ENCODE data around the gene TSEN54.

The TSEN54 gene

GRCh38 chr17:75489511-75489955 is 26.8 kb upstream of the TSEN54 start:
- DNase-seq = no peak

DNA sequence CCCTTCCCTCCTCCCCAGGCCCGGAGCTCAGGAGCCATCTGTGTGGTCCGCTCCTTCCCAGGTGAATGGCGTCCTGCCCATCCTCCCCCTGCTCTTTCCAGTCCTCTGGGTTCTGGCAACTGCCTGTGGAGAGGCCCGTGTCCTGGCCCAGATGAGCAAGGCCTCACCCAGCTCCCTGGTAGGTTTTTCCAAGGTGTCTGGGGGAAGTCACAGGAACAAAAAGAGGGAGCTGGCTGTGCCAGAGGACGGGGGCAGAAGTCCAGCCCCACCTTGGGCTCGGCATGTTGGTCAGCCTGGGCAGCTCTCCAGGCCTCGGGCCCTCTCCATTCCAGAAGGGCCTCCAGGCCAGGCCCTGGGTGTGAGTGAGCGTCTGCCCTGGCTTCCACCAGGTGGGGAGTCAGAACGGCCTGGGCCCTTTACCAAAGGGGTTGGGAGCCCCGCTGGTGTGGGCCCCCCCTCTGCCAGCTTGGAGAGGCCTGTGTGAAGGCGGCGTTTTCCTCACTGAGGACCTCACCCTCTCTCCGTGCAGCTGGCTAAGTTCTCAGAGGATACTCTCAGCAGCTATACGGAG is 26.1 kb upstream of the TSEN54 start:
- DNase-seq = no peak

- no peak for DNase-seq
Observed at GRCh38 chr17:75490953-75491649, 25.2 kb upstream of the TSEN54 start.

GRCh38 chr17:75491680-75492079 is 24.6 kb upstream of the TSEN54 start:
- no peak for DNase-seq

- DNase-seq = no peak
Observed at GRCh38 chr17:75492555-75493168, 23.7 kb upstream of the TSEN54 start.

- DNase-seq = no peak
Observed at GRCh38 chr17:75493476-75494129, 22.7 kb upstream of the TSEN54 start.

DNA sequence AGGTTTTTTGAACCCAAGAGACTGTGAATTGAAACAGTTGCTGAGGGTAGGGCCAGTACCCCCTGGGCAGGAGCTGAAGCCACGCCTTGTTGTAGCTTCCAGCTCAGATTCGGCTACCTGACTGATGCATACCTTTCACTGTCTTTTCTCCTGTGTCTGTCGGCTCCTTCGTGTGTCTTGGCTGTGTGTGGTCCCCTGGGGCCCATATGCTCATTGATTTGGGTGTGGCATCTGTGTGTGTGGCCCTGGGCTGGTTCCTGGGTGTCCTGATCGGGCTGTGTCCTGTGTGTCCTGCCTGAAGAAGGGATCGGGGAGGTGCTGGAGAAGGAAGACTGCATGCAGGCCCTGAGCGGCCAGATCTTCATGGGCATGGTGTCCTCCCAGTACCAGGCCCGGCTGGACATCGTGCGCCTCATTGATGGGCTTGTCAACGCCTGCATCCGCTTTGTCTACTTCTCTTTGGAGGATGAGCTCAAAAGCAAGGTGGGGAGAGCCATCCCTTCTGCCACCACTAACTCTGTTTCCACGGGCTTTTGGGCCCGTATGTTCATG is 21.9 kb upstream of the TSEN54 start:
- DNase-seq = no peak

GRCh38 chr17:75496005-75496404 is 20.3 kb upstream of the TSEN54 start:
- DNase-seq = no peak

DNA sequence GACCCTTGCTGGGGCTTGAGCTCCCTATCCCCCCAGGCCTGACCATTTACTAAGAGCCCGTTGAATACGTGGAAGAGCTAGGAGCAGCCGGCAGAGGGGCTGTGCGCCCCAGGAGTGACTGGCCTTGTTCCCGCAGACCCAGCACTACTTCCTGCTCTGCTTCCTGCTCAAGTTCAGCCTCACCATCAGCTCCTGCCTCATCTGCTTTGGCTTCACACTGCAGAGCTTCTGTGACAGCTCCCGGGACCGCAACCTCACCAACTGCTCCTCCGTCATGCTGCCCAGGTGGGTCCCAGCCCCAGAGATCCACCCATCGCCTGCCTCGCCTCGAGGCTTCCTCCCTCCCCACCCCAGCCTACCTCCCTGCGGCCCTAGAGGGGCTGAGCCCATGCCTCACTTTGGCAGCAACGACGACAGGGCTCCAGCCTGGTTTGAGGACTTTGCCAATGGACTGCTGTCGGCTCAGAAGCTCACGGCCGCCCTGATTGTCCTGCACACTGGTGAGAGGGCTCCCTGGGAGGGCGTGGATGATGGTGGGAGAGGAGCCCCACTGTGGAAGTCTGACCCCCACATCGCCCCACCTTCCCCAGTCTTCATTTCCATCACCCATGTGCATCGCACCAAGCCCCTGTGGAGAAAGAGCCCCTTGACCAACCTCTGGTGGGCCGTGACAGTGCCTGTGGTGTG is 18.1 kb upstream of the TSEN54 start:
- DNase-seq = no peak

DNA sequence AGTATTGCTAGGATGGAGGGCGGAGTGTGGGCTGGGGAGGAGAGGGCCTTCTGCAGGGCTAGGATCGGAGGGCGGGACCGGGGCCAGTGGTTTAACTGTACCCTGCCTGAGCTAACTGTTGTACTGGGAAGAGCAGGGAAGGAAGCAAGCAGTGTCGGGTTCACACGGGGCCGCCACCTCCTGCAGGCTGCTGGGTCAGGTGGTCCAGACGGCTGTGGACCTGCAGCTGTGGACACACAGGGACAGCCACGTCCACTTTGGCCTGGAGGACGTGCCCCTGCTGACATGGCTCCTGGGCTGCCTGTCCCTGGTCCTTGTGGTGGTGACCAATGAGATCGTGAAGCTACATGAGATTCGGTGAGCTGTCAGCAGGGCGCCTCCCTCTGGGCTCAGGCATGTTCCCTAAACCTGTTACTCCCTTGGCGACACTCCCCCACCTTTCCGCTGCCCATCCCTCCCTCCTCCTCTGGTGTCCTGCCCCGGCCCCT is 17.6 kb upstream of the TSEN54 start:
- no peak for DNase-seq

- DNase-seq = no peak
Observed at GRCh38 chr17:75499313-75500022, 16.9 kb upstream of the TSEN54 start.

DNA sequence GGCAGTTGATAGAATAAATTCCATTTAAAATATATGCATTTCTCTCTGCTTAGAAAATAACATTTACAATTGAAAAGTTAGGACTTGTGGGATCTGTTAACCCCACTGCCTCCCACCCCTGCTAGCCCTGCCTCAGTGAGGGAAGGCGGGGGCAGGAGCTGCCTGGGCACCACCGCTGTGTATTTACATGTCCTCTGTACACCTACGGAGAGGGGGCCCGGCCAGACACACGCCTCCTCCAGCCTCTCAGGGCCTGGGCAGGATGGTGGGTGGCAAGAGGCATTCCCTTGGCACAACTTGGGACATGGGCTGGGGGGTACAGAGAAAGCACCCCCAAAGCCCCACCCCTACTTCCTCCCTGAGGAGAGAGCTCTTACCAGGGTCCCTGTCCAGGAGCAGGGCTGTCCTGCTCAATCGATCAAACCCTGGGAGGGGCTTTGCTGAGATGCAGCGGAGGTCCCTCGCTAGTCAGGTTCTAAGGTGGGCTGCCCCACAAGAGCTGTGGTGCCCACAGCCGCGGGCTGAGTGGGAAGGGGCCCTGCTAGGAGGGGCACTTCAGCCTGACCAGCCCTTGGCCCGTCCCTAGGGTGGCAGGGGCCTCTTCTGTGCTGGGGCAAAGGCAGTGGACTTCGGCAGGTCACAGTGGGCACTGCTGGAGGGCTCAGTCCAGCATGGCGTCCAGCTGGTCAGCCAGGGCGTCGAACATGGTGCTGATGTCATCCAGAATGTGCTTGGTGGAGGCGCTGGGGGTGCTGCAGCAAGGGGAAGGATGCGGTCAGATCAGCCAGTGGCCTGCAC is 15.7 kb upstream of the TSEN54 start:
- no peak for DNase-seq

DNA sequence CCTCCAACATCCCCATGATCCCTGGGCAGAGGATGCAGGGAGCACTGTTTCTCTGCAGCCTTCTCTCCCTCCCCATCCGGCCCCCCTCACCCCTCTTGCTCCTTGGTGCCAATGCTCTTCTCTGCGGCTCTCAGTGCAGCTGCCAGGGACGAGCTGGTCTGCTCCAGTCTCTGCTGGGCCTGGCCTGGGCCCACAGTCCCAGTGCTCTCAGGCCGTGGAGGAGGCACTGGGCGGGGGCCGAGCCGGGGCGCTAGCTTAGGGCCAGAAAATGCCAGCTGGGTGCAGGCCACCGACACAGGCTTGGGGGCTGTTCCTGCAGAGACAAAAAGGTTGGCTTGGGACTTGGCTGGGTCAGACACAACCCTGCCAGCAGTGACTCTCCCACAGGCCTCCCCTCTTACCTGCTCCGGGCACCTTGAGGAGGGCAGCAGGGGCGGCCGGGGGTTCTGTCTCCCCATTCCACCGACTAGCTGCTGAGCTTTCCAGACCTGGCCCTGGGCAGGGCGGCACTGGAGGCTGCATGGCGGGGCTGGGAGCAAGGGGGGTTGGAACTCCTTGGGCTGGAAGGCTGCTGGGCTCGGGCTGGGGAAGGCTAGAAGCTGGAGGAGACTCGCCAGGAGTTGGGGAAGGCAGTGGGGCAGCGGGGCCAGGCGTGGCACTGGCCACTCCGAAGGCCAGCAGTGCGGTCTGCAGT is 14.8 kb upstream of the TSEN54 start:
- no peak for DNase-seq

DNA sequence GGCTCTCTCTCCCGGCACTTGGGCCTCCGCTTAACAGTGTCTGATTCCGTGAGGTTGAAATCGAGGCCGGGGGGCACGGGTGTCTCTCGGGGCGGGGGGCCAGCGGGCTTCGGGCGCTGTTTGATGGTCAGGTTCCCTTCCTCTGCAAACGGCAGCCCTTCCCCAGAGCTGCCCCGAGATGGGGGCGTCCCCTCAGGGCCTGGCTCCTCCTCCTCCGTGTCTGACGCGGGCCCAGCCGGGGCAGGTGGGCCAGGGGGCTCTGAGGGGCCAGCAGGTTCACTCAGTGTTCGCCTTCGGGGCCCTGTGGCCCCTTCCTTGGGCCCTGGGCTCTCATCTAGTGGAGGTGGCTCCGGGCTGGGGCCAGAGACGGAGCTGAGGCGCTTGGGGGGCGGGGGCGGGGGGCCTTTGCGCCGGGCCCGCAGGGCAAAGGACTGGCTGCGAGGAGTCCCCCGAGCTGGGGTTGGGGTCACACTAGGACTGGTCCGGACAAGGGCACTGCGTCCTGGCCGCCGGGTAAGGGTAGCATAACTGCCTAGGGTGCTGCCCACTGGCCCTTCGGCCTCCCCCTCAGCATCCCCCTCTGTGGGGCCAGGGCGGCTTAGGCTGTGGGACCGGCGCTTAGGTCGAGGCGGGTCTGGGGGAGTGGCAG is 14.1 kb upstream of the TSEN54 start:
- DNase-seq = no peak

DNA sequence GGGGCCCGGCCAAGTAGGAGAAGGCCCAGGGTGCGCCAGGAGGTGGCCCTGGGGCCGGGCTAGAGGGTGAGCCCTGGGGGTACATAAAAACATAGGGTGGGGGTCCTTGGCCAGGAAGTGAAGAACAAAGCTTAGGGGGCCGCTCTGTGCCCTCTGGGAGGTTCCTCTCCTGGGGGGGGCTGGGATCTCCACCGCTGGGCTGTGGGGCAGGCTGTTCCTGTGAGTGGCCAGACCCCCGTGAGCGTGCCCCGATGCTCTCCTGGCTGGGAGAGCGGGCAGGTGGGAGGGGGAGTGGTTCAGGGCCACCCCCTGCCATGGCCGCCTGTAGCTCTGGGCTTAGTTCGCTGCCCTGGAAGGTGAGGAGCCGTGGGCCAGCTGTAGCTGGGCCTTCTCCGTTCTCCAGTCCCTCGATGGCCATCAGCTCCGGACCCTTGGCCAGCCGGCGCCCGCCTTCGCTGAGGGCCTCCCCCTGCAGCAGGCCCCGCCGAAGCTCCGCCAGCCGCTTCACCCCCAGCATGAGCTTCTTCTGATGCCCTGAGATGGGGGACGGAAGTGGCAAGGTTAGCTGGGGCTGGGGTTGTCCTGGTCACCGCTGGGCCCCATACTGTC is 13.5 kb upstream of the TSEN54 start:
- DNase-seq = no peak

DNA sequence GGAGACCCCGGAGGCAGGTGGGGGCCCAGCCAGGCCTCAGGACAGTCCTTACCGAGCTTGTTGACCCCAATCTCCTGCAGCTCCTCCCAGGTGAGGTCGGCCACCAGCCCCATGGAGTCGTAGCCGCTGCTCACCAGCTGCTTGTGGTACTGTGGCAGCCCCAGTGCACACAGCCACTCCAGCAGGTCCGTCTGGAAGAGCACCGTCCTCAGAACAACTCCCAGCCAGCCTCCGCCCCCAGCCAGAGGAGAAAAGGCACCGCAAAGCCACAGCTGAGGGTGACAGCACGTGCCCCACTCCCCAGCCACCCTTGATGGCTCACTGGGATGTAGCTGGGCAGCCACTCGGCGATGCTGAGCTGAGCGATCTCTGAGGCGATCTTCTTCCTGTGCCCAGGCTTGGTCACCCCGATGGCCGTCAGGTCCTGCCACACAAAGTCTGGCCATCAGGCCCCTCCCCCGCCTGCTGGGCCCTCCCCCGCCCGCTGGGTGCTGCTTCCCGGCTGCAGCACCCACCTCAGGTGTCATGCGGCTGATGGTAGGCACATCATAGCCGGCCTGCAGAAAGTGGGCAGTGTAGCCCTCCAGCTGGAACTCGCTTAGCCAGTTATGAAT is 12.9 kb upstream of the TSEN54 start:
- no peak for DNase-seq

DNA sequence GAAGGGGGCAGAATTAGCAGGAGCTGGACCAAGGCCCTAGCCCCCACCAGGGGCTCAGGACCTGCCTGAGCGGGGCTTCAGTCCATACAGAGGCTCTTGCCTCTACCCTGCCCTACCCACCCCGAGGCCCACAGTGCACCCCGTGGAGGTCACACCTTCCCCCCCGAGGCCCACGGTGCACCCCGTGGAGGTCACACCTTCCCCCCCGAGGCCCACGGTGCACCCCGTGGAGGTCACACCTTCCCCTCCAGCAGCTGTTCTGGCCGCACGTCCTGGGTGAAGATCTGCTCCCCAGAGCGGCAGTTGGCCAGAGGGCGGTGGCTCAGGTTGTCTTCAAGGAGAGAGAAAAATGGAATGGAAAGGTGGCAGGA is 12.4 kb upstream of the TSEN54 start:
- DNase-seq = no peak

GRCh38 chr17:75504347-75505151 is 11.8 kb upstream of the TSEN54 start:
- DNase-seq = no peak

- no peak for DNase-seq
Observed at GRCh38 chr17:75505152-75505409, 11.2 kb upstream of the TSEN54 start.

Measured in NCI-H510A (cell line).